K562 (cell line): Measurements from ENCODE around the gene TTYH2. TPM values are rescaled to one million over a fixed set of nuclear protein-coding genes. Genes with fewer than 3 reads are reported as not detected.
"Not testable (repeated sequence)": the region's sequence is repeated elsewhere in the genome, so short reads cannot be mapped to it uniquely, and the experiment has no call there.

Experiments used
- ATAC-seq: fragments of 200-7000 bp; cut with Tn5 transposase; 3 replicates; pipeline ENCODE4 v1.9.1; 2020; ENCODE audit warnings: moderate library complexity
- BruUV-seq: library from RNA; stranded (reverse); fragments of 400-500 nt; replicated peaks from 2 replicates; lab custom pipeline; 2021; lab: Mats Ljungman, UMichigan
- CTCF ChIA-PET: fragments of 300-600 bp; formaldehyde crosslinking; extraction: SDS; loops from one replicate; lab custom pipeline; 2021; ENCODE audit warnings: low intra/inter-chr PET ratio; lab: Yijun Ruan, JAX
- POLR2A ChIA-PET: fragments of 300-600, 350-650 bp; sonication (Branson Sonifier 250); formaldehyde crosslinking; extraction: SDS; loops from one replicate; lab custom pipeline; 2021; ENCODE audit warnings: antibody characterized with exemption, inconsistent platforms; lab: Yijun Ruan, JAX
- DNase-seq, 4 experiments: peaks; one replicate each; pipeline versions ENCODE4 v3.0.0 to v3.0.0-alpha.2; 2011 to 2018; ENCODE audit warnings: low spot score in 3 of 4, mixed read lengths in 3 of 4; ENCODE audit errors: extremely low read depth in 1 of 4
- FAIRE-seq: peaks from 2 replicates; lab custom pipeline; 2011; peaks lifted over from hg19 to GRCh38; lab: Jason Lieb, UNC
- H2AFZ ChIP-seq: 2 replicates; pipeline ENCODE4 v1.6.0; 2011; ENCODE audit warnings: low read depth, low read length, control low read depth, inconsistent platforms
- H3K27ac ChIP-seq: fragments of 200-600 bp; 3 replicates; pipeline ENCODE4 v1.8.0; 2011; ENCODE audit warnings: low read depth, mild to moderate bottlenecking, control low read depth, inconsistent platforms, low read length, moderate library complexity, mixed read lengths; ENCODE audit errors: extremely low read depth
- H3K27me3 ChIP-seq, 2 experiments: fragments of 300-600 bp in 1 of 2; 2 replicates in 1 of 2; 3 replicates in 1 of 2; pipeline versions ENCODE4 v1.6.0 to v1.8.0; 2011; ENCODE audit warnings: inconsistent platforms in 2 of 2, low read length in 2 of 2, mild to moderate bottlenecking in 1 of 2, mixed read lengths in 1 of 2, moderate library complexity in 1 of 2; ENCODE audit not compliant: control insufficient read depth in 2 of 2, insufficient read depth in 2 of 2
- H3K36me3 ChIP-seq: fragments of 300-600 bp; 3 replicates; pipeline ENCODE4 v1.8.0; 2011; ENCODE audit warnings: mild to moderate bottlenecking, low read length, inconsistent platforms; ENCODE audit not compliant: control insufficient read depth, insufficient read depth
- H3K4me1 ChIP-seq, 2 experiments: fragments of 200-600 bp in 1 of 2; replicated peaks in 1 of 2; 2 replicates in 1 of 2; 3 replicates in 1 of 2; pipeline versions ENCODE4 v1.5.1 to v1.8.0; 2011; ENCODE audit warnings: inconsistent platforms in 2 of 2, low read length in 2 of 2, mild to moderate bottlenecking in 1 of 2, mixed read lengths in 1 of 2, moderate library complexity in 1 of 2; ENCODE audit not compliant: control insufficient read depth in 2 of 2, insufficient read depth in 2 of 2
- H3K4me2 ChIP-seq: 2 replicates; pipeline ENCODE4 v1.6.1; 2011; ENCODE audit warnings: low read length, control low read depth, inconsistent platforms, mixed read lengths; ENCODE audit not compliant: insufficient read depth
- H3K4me3 ChIP-seq: fragments of 200-600 bp; sonication (generic), shearing (Covaris generic); 2 replicates; pipeline ENCODE4 v1.5.1; 2016; ENCODE audit warnings: control low read depth, inconsistent platforms
- H3K79me2 ChIP-seq: fragments of 200-600 bp; 3 replicates; pipeline ENCODE4 v1.8.0; 2011; ENCODE audit warnings: low read length, inconsistent platforms; ENCODE audit not compliant: control insufficient read depth, insufficient read depth
- H3K9ac ChIP-seq, 2 experiments: 2 replicates each; pipeline versions ENCODE4 v1.6.0 to v1.6.1; 2011; ENCODE audit warnings: low read depth in 2 of 2, low read length in 2 of 2, control low read depth in 1 of 2, inconsistent platforms in 1 of 2, mild to moderate bottlenecking in 1 of 2, mixed read lengths in 1 of 2; ENCODE audit not compliant: insufficient read depth in 1 of 2
- H3K9me1 ChIP-seq: one replicate; pipeline ENCODE4 v1.6.0; 2011; ENCODE audit warnings: inconsistent platforms, mild to moderate bottlenecking, low read length, moderate library complexity; ENCODE audit not compliant: control insufficient read depth, insufficient read depth
- H3K9me3 ChIP-seq: replicated peaks from 2 replicates; pipeline ENCODE4 v1.5.1; 2011; ENCODE audit warnings: low read depth, low read length, inconsistent platforms; ENCODE audit not compliant: control insufficient read depth, insufficient read depth
- H4K20me1 ChIP-seq: replicated peaks from 2 replicates; pipeline ENCODE4 v1.6.1; 2011; ENCODE audit warnings: low read length, inconsistent platforms, mixed read lengths; ENCODE audit not compliant: control insufficient read depth, insufficient read depth
- ASH1L ChIP-seq: fragments of 450-650 bp; IDR thresholded peaks from 2 replicates; pipeline ENCODE4 v1.6.1; 2018; ENCODE audit warnings: borderline replicate concordance, mild to moderate bottlenecking, low read depth; ENCODE audit not compliant: partially characterized antibody
- ATF1 ChIP-seq, 2 experiments: fragments of 450-650 bp in 1 of 2; IDR thresholded peaks; 2 replicates each; pipeline ENCODE4 v1.6.1; 2016; ENCODE audit warnings: missing compliant biosample characterization in 1 of 2, missing genetic modification characterization in 1 of 2
- C11orf30 ChIP-seq: fragments of 450-650 bp; IDR thresholded peaks from 2 replicates; pipeline ENCODE4 v1.6.1; 2016; ENCODE audit warnings: low read depth, mild to moderate bottlenecking
- HDGF ChIP-seq: fragments of 450-650 bp; IDR thresholded peaks from 2 replicates; pipeline ENCODE4 v1.6.1; 2016
- HIVEP1 ChIP-seq: fragments of 250-450 bp; sonication (Bioruptor Pico); IDR thresholded peaks from 2 replicates; pipeline ENCODE4 v1.4.0; 2020; ENCODE audit warnings: mild to moderate bottlenecking
- KLF16 ChIP-seq: IDR thresholded peaks from 2 replicates; pipeline ENCODE4 v1.6.1; 2016; ENCODE audit warnings: antibody characterized with exemption
- L3MBTL2 ChIP-seq: fragments of 450-650 bp; IDR thresholded peaks from 2 replicates; pipeline ENCODE4 v1.6.1; 2016; ENCODE audit warnings: mild to moderate bottlenecking, moderate library complexity
- RAD51 ChIP-seq: fragments of 450-650 bp; IDR thresholded peaks from 2 replicates; pipeline ENCODE4 v1.7.1; 2016; ENCODE audit warnings: low read depth, mild to moderate bottlenecking, borderline replicate concordance
- RBM14 ChIP-seq: fragments of 200-400 bp; formaldehyde crosslinking; IDR thresholded peaks from 2 replicates; pipeline ENCODE4 v1.6.1; 2018; ENCODE audit warnings: low read depth, mild to moderate bottlenecking, low read length, moderate library complexity, borderline replicate concordance; ENCODE audit not compliant: insufficient read depth
- RBM15 ChIP-seq: fragments of 200-400 bp; formaldehyde crosslinking; IDR thresholded peaks from 2 replicates; pipeline ENCODE4 v1.6.1; 2018; ENCODE audit warnings: mild to moderate bottlenecking, low read length, moderate library complexity; ENCODE audit not compliant: insufficient read depth
- SMAD4 ChIP-seq: fragments of 250-450 bp; sonication (Bioruptor Pico); conservative IDR thresholded peaks from 2 replicates; pipeline ENCODE4 v1.8.0; 2021; ENCODE audit warnings: inconsistent platforms, mild to moderate bottlenecking, moderate library complexity
- ZBTB7A ChIP-seq: IDR thresholded peaks from 2 replicates; pipeline ENCODE4 v1.6.1; 2011; ENCODE audit warnings: low read depth, mild to moderate bottlenecking, low read length, moderate library complexity, borderline replicate concordance; ENCODE audit not compliant: control insufficient read depth
- ZFP36 ChIP-seq: fragments of 150-350 bp; IDR thresholded peaks from 2 replicates; pipeline ENCODE4 v1.6.1; 2018; ENCODE audit warnings: low read length, low read depth; ENCODE audit not compliant: partially characterized antibody
- ZNF316 ChIP-seq: fragments of 450-650 bp; IDR thresholded peaks from 2 replicates; pipeline ENCODE4 v1.6.1; 2016
- WGBS: fragments of 100-300 bp; shearing (Covaris generic); methylation state at CpG from one replicate; pipeline ENCODE4 v1.1.6; 2016; ENCODE audit warnings: low coverage, mixed read lengths; ENCODE audit not compliant: insufficient coverage; ENCODE audit errors: missing lambda C conversion rate; 5-methylcytosine and 5-hydroxymethylcytosine counted together
- in situ Hi-C: fragments of 300-500 bp; cut with MboI; formaldehyde crosslinking; loops from 4 replicates; pipeline ENCODE4 v1.15.0; 2018; ENCODE audit warnings: inconsistent platforms, mixed read lengths
- intact Hi-C: fragments of 100-400 bp; cut with micrococcal nuclease; formaldehyde crosslinking; loops from 2 replicates; pipeline ENCODE4 v1.14.2; 2022
- polyA plus RNA-seq, 8 experiments: library from polyadenylated mRNA; depleted of rRNA in 4 of 8; stranded (reverse) in 5 of 8; unstranded in 3 of 8; fragments of >200 nt; fragmentation: Nextera tagmentation in 2 of 8; fragmentation: Illumina TruSeq in 1 of 8; extraction: Ambion mirVana in 2 of 8; extraction: Trizol in 1 of 8; gene quantifications; 2 replicates each; pipeline versions ENCODE4 v1.2.1 to v1.2.3, GENCODE V29; 2011 to 2014; ENCODE audit warnings: inconsistent platforms in 1 of 8, missing spikeins in 1 of 8
- total RNA-seq, 7 experiments: library from RNA; depleted of rRNA in 6 of 7; stranded (reverse); fragments of >200 nt in 6 of 7; fragmentation: Illumina TruSeq in 2 of 7; extraction: Trizol in 2 of 7; gene quantifications; 2 replicates each; pipeline versions ENCODE4 v1.2.1 to v1.2.3, GENCODE V29; 2011 to 2021; ENCODE audit warnings: low replicate concordance in 1 of 7
- TF ChIP-seq, protein P1 (sequence below): fragments of 250-450 bp; sonication (Bioruptor Pico); IDR thresholded peaks from 2 replicates; pipeline ENCODE4 v1.9.0; 2021; ENCODE audit warnings: mild to moderate bottlenecking
- TF ChIP-seq, protein P2 (sequence below): sonication (generic); formaldehyde crosslinking; IDR thresholded peaks from 2 replicates; pipeline ENCODE4 v1.8.1; 2022; ENCODE audit warnings: missing genetic modification reagents

Gene TTYH2
- total and polyA plus RNA-seq, 9 of the 15 experiments (the other 6 are each of a cell fraction or from before 2014, with no cell fraction given), result 0.03 to 2.0 (median 0.91) TPM

DNA sequence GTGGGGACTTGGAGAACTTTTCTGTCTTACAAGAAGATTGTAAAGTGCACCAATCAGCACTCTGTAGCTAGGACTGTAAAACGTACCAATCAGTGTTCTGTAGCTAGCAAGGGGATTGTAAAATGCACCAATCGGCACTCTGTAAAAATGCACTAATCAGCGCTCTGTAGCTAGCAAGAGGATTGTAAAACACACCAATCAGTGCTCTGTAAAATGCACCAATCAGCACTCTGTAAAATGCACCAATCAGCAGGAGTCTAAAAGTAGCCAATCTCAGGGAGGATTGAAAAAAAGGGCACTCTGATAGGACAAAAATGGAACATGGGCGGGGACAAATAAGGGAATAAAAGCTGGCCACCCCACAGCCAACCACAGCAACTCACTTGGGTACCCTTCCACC is 53.7 kb downstream of the TTYH2 start:
- H3K79me2 ChIP-seq, H3K9ac ChIP-seq, in situ Hi-C loops, H3K9me3 ChIP-seq, ATAC-seq, H3K4me2 ChIP-seq, BruUV-seq, DNase-seq, H3K4me3 ChIP-seq, H3K27ac ChIP-seq, H2AFZ ChIP-seq, H3K9me1 ChIP-seq, FAIRE-seq, H4K20me1 ChIP-seq, H3K36me3 ChIP-seq, intact Hi-C loops, CTCF ChIA-PET, H3K4me1 ChIP-seq: not testable (repeated sequence)
- POLR2A ChIA-PET, result interaction anchor here (0.9 kb wide), 1 partner anchor 47 kb away, joined by 3 read pairs; no protein-coding TSS in a partner anchor
- H3K27me3 ChIP-seq, result peaks cover 9 to 54% of the 10 kb centered on the region in 2 experiments; a peak in 4 of 5 replicates
- TF ChIP-seq ASH1L (peak; percentile 50), ZNF316 (peak; percentile 62), C11orf30 (0 out of 2 replicates have a peak, but pooled peaks have one; percentile 26)
- 2% methylated on average over 4 of the region's 4 CpGs for WGBS

DNA sequence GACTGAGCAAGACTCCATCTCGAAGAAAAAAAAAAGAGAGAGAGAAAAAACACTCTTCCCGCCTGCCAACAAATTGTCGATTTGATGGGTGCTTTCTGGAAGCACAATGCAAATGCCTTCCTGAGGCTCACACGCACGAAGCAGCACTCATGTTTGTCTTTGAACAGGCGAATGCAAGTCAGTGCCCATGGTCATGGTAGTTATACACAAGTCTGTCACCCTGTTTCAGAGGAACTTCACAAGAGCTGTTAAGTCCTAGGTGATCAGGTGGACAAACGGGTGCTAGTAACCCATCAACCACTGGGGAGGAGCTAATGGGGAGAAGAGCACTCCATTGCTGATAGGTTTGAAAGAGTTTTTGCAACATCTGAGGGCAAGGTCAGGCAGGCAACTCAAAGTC is 54.2 kb downstream of the TTYH2 start:
- FAIRE-seq (no peak), ATAC-seq (no peak)
- WGBS, result 22% methylated on average over 7 of the region's 7 CpGs
- TF ChIP-seq, protein P1, sequence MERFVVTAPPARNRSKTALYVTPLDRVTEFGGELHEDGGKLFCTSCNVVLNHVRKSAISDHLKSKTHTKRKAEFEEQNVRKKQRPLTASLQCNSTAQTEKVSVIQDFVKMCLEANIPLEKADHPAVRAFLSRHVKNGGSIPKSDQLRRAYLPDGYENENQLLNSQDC (CRISPR knock-in tag), result no peak
- TF ChIP-seq HIVEP1 (CRISPR knock-in tag) (no peak), SMAD4 (CRISPR knock-in tag) (no peak), RBM15 (no peak), ZFP36 (no peak), ATF1 (CRISPR knock-in tag; IDR thresholded peaks at IDR 0.05) (no peak), ATF1 (tag; IDR thresholded peaks at IDR 0.05) (no peak), RBM14 (no peak), HDGF (no peak), L3MBTL2 (no peak), ZBTB7A (no peak), RAD51 (no peak), ZNF316 (no peak), KLF16 (no peak)
- TF ChIP-seq, protein P2, sequence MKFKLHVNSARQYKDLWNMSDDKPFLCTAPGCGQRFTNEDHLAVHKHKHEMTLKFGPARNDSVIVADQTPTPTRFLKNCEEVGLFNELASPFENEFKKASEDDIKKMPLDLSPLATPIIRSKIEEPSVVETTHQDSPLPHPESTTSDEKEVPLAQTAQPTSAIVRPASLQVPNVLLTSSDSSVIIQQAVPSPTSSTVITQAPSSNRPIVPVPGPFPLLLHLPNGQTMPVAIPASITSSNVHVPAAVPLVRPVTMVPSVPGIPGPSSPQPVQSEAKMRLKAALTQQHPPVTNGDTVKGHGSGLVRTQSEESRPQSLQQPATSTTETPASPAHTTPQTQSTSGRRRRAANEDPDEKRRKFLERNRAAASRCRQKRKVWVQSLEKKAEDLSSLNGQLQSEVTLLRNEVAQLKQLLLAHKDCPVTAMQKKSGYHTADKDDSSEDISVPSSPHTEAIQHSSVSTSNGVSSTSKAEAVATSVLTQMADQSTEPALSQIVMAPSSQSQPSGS (CRISPR knock-in tag), result no peak

More for the DNA sequence above, 54.2 kb downstream of the TTYH2 start:
- CTCF ChIA-PET, result no interaction called here
- H3K4me3 ChIP-seq, result no peak overlapping the region
- intact Hi-C loops, result no loop called here
- H4K20me1 ChIP-seq, result peaks cover 4% of the 10 kb centered on the region; the same call in 1 of the 2 replicates
- H3K9me3 ChIP-seq, result no peaks in the 10 kb centered on the region; the same call in 1 of the 2 replicates
- POLR2A ChIA-PET, result interaction anchor here (0.9 kb wide), 1 partner anchor 48 kb away, joined by 3 read pairs; no protein-coding TSS in a partner anchor
- H3K4me1 ChIP-seq, result 0 out of 5 replicates have a peak, but pooled peaks cover under 1 to 2% of the 10 kb centered on the region in 2 experiments
- peaks cover 9 to 54% of the 10 kb centered on the region in 2 experiments; a peak in 4 of 5 replicates for H3K27me3 ChIP-seq
- H3K36me3 ChIP-seq, result no peaks in the 10 kb centered on the region
- no peak for DNase-seq
- H3K27ac ChIP-seq, result no peak overlapping the region
- H3K79me2 ChIP-seq, result no peaks in the 10 kb centered on the region
- no TSS peak for BruUV-seq
- H3K4me2 ChIP-seq, result no peak overlapping the region
- in situ Hi-C loops, result no loop called here
- no peak overlapping the region for H2AFZ ChIP-seq
- no peak overlapping the region for H3K9ac ChIP-seq
- H3K9me1 ChIP-seq, result no peaks in the 10 kb centered on the region
